ENCODE measurements around the gene TRPV4.

DNA sequence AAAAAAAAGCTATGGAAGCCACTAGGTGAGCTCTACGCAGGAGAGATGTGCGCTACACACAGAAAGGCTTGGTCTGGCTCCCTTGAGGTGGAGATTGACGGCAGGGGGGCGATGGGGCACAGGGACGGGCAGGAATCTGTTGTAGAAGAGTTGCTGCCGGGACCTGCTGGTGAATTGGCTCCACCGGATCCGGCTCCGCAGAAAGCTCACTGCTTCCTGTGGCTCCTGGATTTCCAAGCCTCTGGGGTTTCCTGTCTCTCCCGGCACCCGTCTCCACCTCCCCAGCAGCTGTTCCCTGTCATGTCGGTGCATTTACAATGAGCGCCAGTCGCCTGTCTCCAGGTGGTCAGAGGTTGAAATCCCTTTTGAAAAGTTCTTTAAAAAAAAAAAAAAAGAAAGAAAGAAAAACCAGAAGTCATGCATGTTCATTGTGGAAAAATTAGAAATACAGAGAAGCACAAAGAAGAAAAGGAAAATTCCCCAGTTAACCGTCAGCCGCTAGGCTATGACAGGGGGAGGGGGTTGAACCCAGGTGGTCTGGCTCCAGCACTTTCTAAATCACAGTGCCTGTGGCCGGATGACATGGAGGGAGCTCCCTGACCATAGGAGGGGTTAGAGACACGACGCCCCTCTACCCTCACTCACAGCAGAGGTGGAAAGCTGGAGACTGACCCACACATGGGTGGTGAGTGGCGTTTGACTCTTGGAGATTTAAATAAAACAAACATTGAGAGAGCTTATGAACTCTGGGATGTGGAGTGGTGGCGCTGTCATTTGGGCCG is 98.8 kb downstream of the TRPV4 start:
- TF ChIP-seq, protein P1, sequence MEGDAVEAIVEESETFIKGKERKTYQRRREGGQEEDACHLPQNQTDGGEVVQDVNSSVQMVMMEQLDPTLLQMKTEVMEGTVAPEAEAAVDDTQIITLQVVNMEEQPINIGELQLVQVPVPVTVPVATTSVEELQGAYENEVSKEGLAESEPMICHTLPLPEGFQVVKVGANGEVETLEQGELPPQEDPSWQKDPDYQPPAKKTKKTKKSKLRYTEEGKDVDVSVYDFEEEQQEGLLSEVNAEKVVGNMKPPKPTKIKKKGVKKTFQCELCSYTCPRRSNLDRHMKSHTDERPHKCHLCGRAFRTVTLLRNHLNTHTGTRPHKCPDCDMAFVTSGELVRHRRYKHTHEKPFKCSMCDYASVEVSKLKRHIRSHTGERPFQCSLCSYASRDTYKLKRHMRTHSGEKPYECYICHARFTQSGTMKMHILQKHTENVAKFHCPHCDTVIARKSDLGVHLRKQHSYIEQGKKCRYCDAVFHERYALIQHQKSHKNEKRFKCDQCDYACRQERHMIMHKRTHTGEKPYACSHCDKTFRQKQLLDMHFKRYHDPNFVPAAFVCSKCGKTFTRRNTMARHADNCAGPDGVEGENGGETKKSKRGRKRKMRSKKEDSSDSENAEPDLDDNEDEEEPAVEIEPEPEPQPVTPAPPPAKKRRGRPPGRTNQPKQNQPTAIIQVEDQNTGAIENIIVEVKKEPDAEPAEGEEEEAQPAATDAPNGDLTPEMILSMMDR (IDR thresholded peaks at IDR 0.05) = no peak
- no peak for TF ChIP-seq POLR2A (IDR thresholded peaks at IDR 0.05)

Data from lower leg skin (tissue), 3 donors.